HEK293 (cell line): Measurements from ENCODE around the gene BCL7C.

Experiments used
- BCL11A ChIP-seq: fragments of 450-650 bp; formaldehyde crosslinking; IDR thresholded peaks from 2 replicates; pipeline ENCODE4 v1.5.1; 2016; ENCODE audit warnings: low read depth, missing biosample characterization, missing genetic modification characterization
- ELK4 ChIP-seq: IDR thresholded peaks from 2 replicates; pipeline ENCODE4 v1.6.1; 2011; ENCODE audit warnings: mild to moderate bottlenecking, low read depth, low read length, borderline replicate concordance
- INSM2 ChIP-seq: fragments of 450-650 bp; formaldehyde crosslinking; IDR thresholded peaks from 2 replicates; pipeline ENCODE4 v1.5.1; 2016; ENCODE audit warnings: missing biosample characterization, missing genetic modification characterization
- PRDM2 ChIP-seq: fragments of 450-650 bp; formaldehyde crosslinking; IDR thresholded peaks from 2 replicates; pipeline ENCODE4 v1.5.1; 2016; ENCODE audit warnings: missing biosample characterization, missing genetic modification characterization, borderline replicate concordance
- TSHZ1 ChIP-seq: fragments of 450-650 bp; formaldehyde crosslinking; IDR thresholded peaks from 2 replicates; pipeline ENCODE4 v1.5.1; 2016; ENCODE audit warnings: missing biosample characterization, missing genetic modification characterization, borderline replicate concordance
- ZBTB20 ChIP-seq: fragments of 450-650 bp; formaldehyde crosslinking; IDR thresholded peaks from 2 replicates; pipeline ENCODE4 v1.5.1; 2016; ENCODE audit warnings: missing biosample characterization, missing genetic modification characterization
- ZBTB48 ChIP-seq: fragments of 450-650 bp; formaldehyde crosslinking; IDR thresholded peaks from 2 replicates; pipeline ENCODE4 v1.5.1; 2016; ENCODE audit warnings: missing biosample characterization, missing genetic modification characterization
- ZNF132 ChIP-seq: fragments of 450-650 bp; formaldehyde crosslinking; IDR thresholded peaks from 2 replicates; pipeline ENCODE4 v1.5.1; 2017; ENCODE audit warnings: missing biosample characterization, missing genetic modification characterization, borderline replicate concordance
- ZNF169 ChIP-seq: fragments of 450-650 bp; formaldehyde crosslinking; IDR thresholded peaks from 2 replicates; pipeline ENCODE4 v1.5.1; 2016; ENCODE audit warnings: missing biosample characterization, missing genetic modification characterization
- ZNF221 ChIP-seq: fragments of 450-650 bp; formaldehyde crosslinking; IDR thresholded peaks from 2 replicates; pipeline ENCODE4 v1.5.1; 2017; ENCODE audit warnings: missing biosample characterization, missing genetic modification characterization, borderline replicate concordance
- ZNF23 ChIP-seq: fragments of 450-650 bp; formaldehyde crosslinking; IDR thresholded peaks from 2 replicates; pipeline ENCODE4 v1.5.1; 2016; ENCODE audit warnings: missing biosample characterization, missing genetic modification characterization, borderline replicate concordance
- ZNF398 ChIP-seq: fragments of 450-650 bp; formaldehyde crosslinking; IDR thresholded peaks from 2 replicates; pipeline ENCODE4 v1.5.1; 2017; ENCODE audit warnings: missing biosample characterization, missing genetic modification characterization
- ZNF501 ChIP-seq: fragments of 450-650 bp; formaldehyde crosslinking; IDR thresholded peaks from 2 replicates; pipeline ENCODE4 v1.5.1; 2016; ENCODE audit warnings: missing biosample characterization, missing genetic modification characterization
- ZNF530 ChIP-seq: fragments of 450-650 bp; formaldehyde crosslinking; IDR thresholded peaks from 2 replicates; pipeline ENCODE4 v1.5.1; 2016; ENCODE audit warnings: low read depth, missing biosample characterization, missing genetic modification characterization
- ZNF571 ChIP-seq: fragments of 450-650 bp; formaldehyde crosslinking; IDR thresholded peaks from 2 replicates; pipeline ENCODE4 v1.5.0; 2017; ENCODE audit warnings: missing biosample characterization, missing genetic modification characterization
- ZNF580 ChIP-seq: fragments of 450-650 bp; formaldehyde crosslinking; IDR thresholded peaks from 2 replicates; pipeline ENCODE4 v1.5.1; 2016; ENCODE audit warnings: missing biosample characterization, missing genetic modification characterization
- ZNF707 ChIP-seq: fragments of 450-650 bp; formaldehyde crosslinking; IDR thresholded peaks from 2 replicates; pipeline ENCODE4 v1.5.1; 2016; ENCODE audit warnings: missing biosample characterization, missing genetic modification characterization

BCL7C gene

GRCh38 chr16:30874821-30875717 lies 18.8 kb downstream of the BCL7C start (continued):
- TF ChIP-seq ZNF707 (tag by site-specific recombination) (no peak), ZNF530 (tag by site-specific recombination) (no peak), ZNF398 (tag by site-specific recombination) (0 out of 2 replicates have a peak, but pooled peaks have one; percentile 18), ZNF580 (tag by site-specific recombination) (peak; percentile 95), BCL11A (tag by site-specific recombination) (peak; percentile 39; the same call in 1 of the 2 replicates), ZNF221 (tag by site-specific recombination) (no peak; the same call in 1 of the 2 replicates), ZNF23 (tag by site-specific recombination) (no peak; the same call in 1 of the 2 replicates), ZNF501 (tag by site-specific recombination) (peak; percentile 100), PRDM2 (tag by site-specific recombination) (no peak; the same call in 1 of the 2 replicates), ZBTB20 (peak; percentile 89), ZBTB48 (tag by site-specific recombination) (peak; percentile 83), ZNF571 (tag by site-specific recombination) (no peak), TSHZ1 (tag by site-specific recombination) (peak; percentile 55; the same call in 1 of the 2 replicates), ZNF132 (no peak), ZNF169 (no peak), INSM2 (tag by site-specific recombination) (peak; percentile 84), ELK4 (peak; percentile 37; the same call in 1 of the 2 replicates)
